GM12878 (cell line): Measurements from ENCODE around the gene NSG2. TPM values are rescaled to one million over a fixed set of nuclear protein-coding genes. Genes with fewer than 3 reads are reported as not detected.

Source experiments
- ATAC-seq: fragments of 200-7000 bp; cut with Tn5 transposase; 3 replicates; pipeline ENCODE4 v1.9.1; 2020; ENCODE audit warnings: mild to moderate bottlenecking, moderate library complexity
- BruUV-seq: library from RNA; stranded (reverse); fragments of 400-500 nt; replicated peaks from 2 replicates; lab custom pipeline; 2021; lab: Mats Ljungman, UMichigan
- CTCF ChIA-PET: fragments of 300-600 bp; sonication (Branson Sonifier 250); formaldehyde crosslinking; extraction: SDS; loops from one replicate; lab custom pipeline; 2021; ENCODE audit warnings: inconsistent platforms; lab: Yijun Ruan, JAX
- POLR2A ChIA-PET: fragments of 350-600 bp; formaldehyde crosslinking; extraction: SDS; loops from one replicate; lab custom pipeline; 2021; ENCODE audit warnings: inconsistent platforms; lab: Charles Lee
- RAD21 ChIA-PET: fragments of 300-600 bp; sonication (Branson Sonifier 250); formaldehyde crosslinking; loops from one replicate; lab custom pipeline; 2023; ENCODE audit warnings: antibody characterized with exemption; ENCODE audit not compliant: unreplicated experiment; lab: Charles Lee
- SMC1A ChIA-PET: fragments of 300-600 bp; sonication (Branson Sonifier 250); formaldehyde crosslinking; loops from one replicate; lab custom pipeline; 2023; ENCODE audit not compliant: unreplicated experiment, uncharacterized antibody; lab: Charles Lee
- DNase-seq: peaks from one replicate; pipeline ENCODE4 v3.0.0-alpha.2; 2011; ENCODE audit warnings: low read depth, low spot score
- FAIRE-seq: peaks from 3 replicates; lab custom pipeline; 2011; peaks lifted over from hg19 to GRCh38; lab: Jason Lieb, UNC
- H2AFZ ChIP-seq: 2 replicates; pipeline ENCODE4 v1.6.0; 2011; ENCODE audit warnings: low read depth, low read length, control low read depth; ENCODE audit not compliant: control insufficient read depth
- H3K27ac ChIP-seq: 2 replicates; pipeline ENCODE4 v1.5.1; 2011; ENCODE audit warnings: control low read depth; ENCODE audit not compliant: control insufficient read depth, insufficient read depth
- H3K27me3 ChIP-seq, 2 experiments: replicated peaks in 1 of 2; 2 replicates each; pipeline versions ENCODE4 v1.6.0 to v1.6.1; 2011; ENCODE audit warnings: low read length in 1 of 2; ENCODE audit not compliant: control insufficient read depth in 2 of 2, insufficient read depth in 2 of 2
- H3K36me3 ChIP-seq, 2 experiments: 2 replicates each; pipeline ENCODE4 v1.5.1; 2011; ENCODE audit warnings: low read length in 1 of 2; ENCODE audit not compliant: control insufficient read depth in 2 of 2, insufficient read depth in 2 of 2
- H3K4me1 ChIP-seq: 2 replicates; pipeline ENCODE4 v1.6.1; 2011; ENCODE audit warnings: mild to moderate bottlenecking, low read length, moderate library complexity, mixed read lengths; ENCODE audit not compliant: control insufficient read depth, insufficient read depth
- H3K4me2 ChIP-seq: 2 replicates; pipeline ENCODE4 v1.6.0; 2011; ENCODE audit warnings: control low read depth; ENCODE audit not compliant: control insufficient read depth, insufficient read depth
- H3K4me3 ChIP-seq: fragments of 200-600 bp; sonication (generic); 2 replicates; pipeline ENCODE4 v1.5.1; 2016
- H3K79me2 ChIP-seq: 2 replicates; pipeline ENCODE4 v1.6.0; 2011; ENCODE audit warnings: low read length; ENCODE audit not compliant: control insufficient read depth, insufficient read depth
- H3K9ac ChIP-seq: 2 replicates; pipeline ENCODE4 v1.8.0; 2011; ENCODE audit warnings: low read length, control low read depth, mixed read lengths; ENCODE audit not compliant: control insufficient read depth, insufficient read depth
- H3K9me3 ChIP-seq: replicated peaks from 3 replicates; pipeline ENCODE4 v1.5.1; 2011; ENCODE audit warnings: mild to moderate bottlenecking, low read length; ENCODE audit not compliant: control insufficient read depth, insufficient read depth
- H4K20me1 ChIP-seq: 2 replicates; pipeline ENCODE4 v1.6.0; 2011; ENCODE audit not compliant: control insufficient read depth, insufficient read depth
- ATF3 ChIP-seq: IDR thresholded peaks from 2 replicates; pipeline ENCODE4 v1.6.1; 2011; ENCODE audit warnings: low read depth, mild to moderate bottlenecking, low read length, moderate library complexity, borderline replicate concordance; ENCODE audit errors: extremely low read depth
- BHLHE40 ChIP-seq, 2 experiments: fragments of 450-650 bp in 1 of 2; IDR thresholded peaks; 2 replicates each; pipeline ENCODE4 v1.6.1; 2011 to 2017; ENCODE audit warnings: low read depth in 2 of 2, borderline replicate concordance in 1 of 2, improper control_type of control experiment in 1 of 2, low read length in 1 of 2, mild to moderate bottlenecking in 1 of 2
- CHD1 ChIP-seq: IDR thresholded peaks from 2 replicates; pipeline ENCODE4 v1.6.1; 2012; ENCODE audit warnings: low read depth, low read length, improper control_type of control experiment
- E2F8 ChIP-seq: fragments of 450-650 bp; IDR thresholded peaks from 2 replicates; pipeline ENCODE4 v1.6.1; 2018; ENCODE audit warnings: mild to moderate bottlenecking, low read depth, moderate library complexity; ENCODE audit not compliant: partially characterized antibody
- GATAD2B ChIP-seq: fragments of 450-650 bp; conservative IDR thresholded peaks from 2 replicates; pipeline ENCODE4 v1.6.1; 2017; ENCODE audit warnings: low read depth, mild to moderate bottlenecking, moderate library complexity
- IKZF1 ChIP-seq: fragments of 450-650 bp; conservative IDR thresholded peaks from 2 replicates; pipeline ENCODE4 v1.6.1; 2017; ENCODE audit warnings: antibody characterized with exemption, mild to moderate bottlenecking
- KAT2A ChIP-seq: conservative IDR thresholded peaks from 2 replicates; pipeline ENCODE4 v1.6.1; 2011; ENCODE audit warnings: low read depth, low read length; ENCODE audit not compliant: control insufficient read depth
- MXI1 ChIP-seq: fragments of 150-350 bp; IDR thresholded peaks from 2 replicates; pipeline ENCODE4 v1.6.1; 2011; ENCODE audit warnings: low read depth, mild to moderate bottlenecking, inconsistent platforms, low read length, improper control_type of control experiment
- TARDBP ChIP-seq: IDR thresholded peaks from 2 replicates; pipeline ENCODE4 v1.6.1; 2016; ENCODE audit warnings: borderline replicate concordance
- TCF12 ChIP-seq: IDR thresholded peaks from 2 replicates; pipeline ENCODE4 v1.6.1; 2011; ENCODE audit warnings: low read depth, mild to moderate bottlenecking, low read length
- USF2 ChIP-seq: IDR thresholded peaks from 2 replicates; pipeline ENCODE4 v1.6.1; 2011; ENCODE audit warnings: low read depth, low read length, improper control_type of control experiment, borderline replicate concordance
- ZBTB11 ChIP-seq: fragments of 450-650 bp; formaldehyde crosslinking; IDR thresholded peaks from 2 replicates; pipeline ENCODE4 v1.5.0; 2022; ENCODE audit warnings: mild to moderate bottlenecking, missing genetic modification characterization
- ZBTB4 ChIP-seq: fragments of 450-650 bp; formaldehyde crosslinking; IDR thresholded peaks from 2 replicates; pipeline ENCODE4 v1.4.0; 2022; ENCODE audit warnings: mild to moderate bottlenecking, moderate library complexity
- ZNF24 ChIP-seq: fragments of 450-650 bp; IDR thresholded peaks from 2 replicates; pipeline ENCODE4 v1.6.1; 2017; ENCODE audit warnings: antibody characterized with exemption, mild to moderate bottlenecking
- WGBS: methylation state at CpG from one replicate; pipeline ENCODE4 v1.1.6; 2016; ENCODE audit warnings: low lambda C conversion rate; ENCODE audit not compliant: insufficient replicate concordance, insufficient coverage; ENCODE audit errors: missing lambda C conversion rate; 5-methylcytosine and 5-hydroxymethylcytosine counted together
- in situ Hi-C: fragments of 300-500 bp; cut with MboI; formaldehyde crosslinking; loops from 9 replicates; pipeline ENCODE4 v1.14.3; 2018; ENCODE audit warnings: mixed read lengths
- intact Hi-C: fragments of 100-400 bp; cut with micrococcal nuclease; formaldehyde crosslinking; loops from one replicate; pipeline ENCODE4 v1.14.2; 2022; ENCODE audit not compliant: unreplicated experiment
- polyA plus RNA-seq, 11 experiments: library from polyadenylated mRNA; depleted of rRNA in 4 of 11; unstranded in 6 of 11; stranded (reverse) in 5 of 11; fragments of >200 nt; fragmentation: Nextera tagmentation in 4 of 11; fragmentation: Illumina TruSeq in 1 of 11; extraction: Ambion mirVana in 4 of 11; extraction: Trizol in 1 of 11; gene quantifications; 1 replicate in 1 of 11; 2 replicates in 10 of 11; pipeline versions ENCODE4 v1.2.1 to v1.2.3, GENCODE V29; 2011 to 2016; ENCODE audit warnings: inconsistent platforms in 2 of 11, missing spikeins in 2 of 11, low read depth in 1 of 11
- total RNA-seq, 4 experiments: library from RNA; depleted of rRNA in 3 of 4; stranded (reverse); fragments of >200 nt in 3 of 4; fragmentation: Illumina TruSeq in 1 of 4; extraction: Trizol in 1 of 4; gene quantifications; 2 replicates each; pipeline versions ENCODE4 v1.2.1 to v1.2.3, GENCODE V29; 2013 to 2021

The NSG2 gene
- total and polyA plus RNA-seq, 10 of the 15 experiments (the other 5 are each of a cell fraction or from before 2014, with no cell fraction given): 0.04 to 0.14 TPM; not detected in 8

- intact Hi-C loops (no loop called here), in situ Hi-C loops (no loop called here)
- Histone ChIP-seq H3K4me2 (no peak overlapping the region), H3K27me3 (peaks cover 0 to 2% of the 10 kb centered on the region in 2 experiments; a peak in 1 of 4 replicates), H2AFZ (no peak overlapping the region), H3K4me3 (no peak overlapping the region), H3K4me1 (no peaks in the 10 kb centered on the region), H3K79me2 (no peaks in the 10 kb centered on the region), H3K9ac (no peak overlapping the region), H4K20me1 (no peaks in the 10 kb centered on the region), H3K36me3 (no peaks in the 10 kb centered on the region), H3K27ac (no peak overlapping the region), H3K9me3 (no peaks in the 10 kb centered on the region)
- DNase-seq (no peak), FAIRE-seq (no peak)
- ChIA-PET POLR2A (no interaction called here), CTCF (no interaction called here), SMC1A (no interaction called here), RAD21 (no interaction called here)
- BruUV-seq: no TSS peak
- WGBS: 9% methylated on average over 3 of the region's 3 CpGs
- TF ChIP-seq ZBTB11 (CRISPR knock-in tag) (no peak), TCF12 (no peak), ATF3 (no peak), BHLHE40 (IDR thresholded peaks at IDR 0.05; ENCODE audit: borderline replicate concordance in 1 of 2, low read depth in 2 of 2, low read length in 1 of 2) (no peak), CHD1 (no peak), MXI1 (no peak), TARDBP (no peak), GATAD2B (no peak), ZBTB4 (CRISPR knock-in tag) (no peak), IKZF1 (no peak), ZNF24 (no peak), E2F8 (no peak), USF2 (no peak), KAT2A (no peak)
- TF ChIP-seq, all 136 proteins: peak for 0
- no peak for ATAC-seq
Observed at GRCh38 chr5:174011441-174011840, 34.1 kb upstream of the NSG2 start.
